Stimulated activated CD8-positive, alpha-beta memory T cell treated with anti-CD3 and anti-CD28 coated beads, Interleukin-12 subunit alpha, Interleukin-12 subunit beta, amount 100 ng/mL, for 4 hours (primary cell): ENCODE measurements around the gene PCDHA4.

Source experiments
- DNase-seq: peaks from one replicate; pipeline ENCODE4 v3.0.0-alpha.2; 2020; ENCODE audit warnings: low read depth

Gene PCDHA4

DNA sequence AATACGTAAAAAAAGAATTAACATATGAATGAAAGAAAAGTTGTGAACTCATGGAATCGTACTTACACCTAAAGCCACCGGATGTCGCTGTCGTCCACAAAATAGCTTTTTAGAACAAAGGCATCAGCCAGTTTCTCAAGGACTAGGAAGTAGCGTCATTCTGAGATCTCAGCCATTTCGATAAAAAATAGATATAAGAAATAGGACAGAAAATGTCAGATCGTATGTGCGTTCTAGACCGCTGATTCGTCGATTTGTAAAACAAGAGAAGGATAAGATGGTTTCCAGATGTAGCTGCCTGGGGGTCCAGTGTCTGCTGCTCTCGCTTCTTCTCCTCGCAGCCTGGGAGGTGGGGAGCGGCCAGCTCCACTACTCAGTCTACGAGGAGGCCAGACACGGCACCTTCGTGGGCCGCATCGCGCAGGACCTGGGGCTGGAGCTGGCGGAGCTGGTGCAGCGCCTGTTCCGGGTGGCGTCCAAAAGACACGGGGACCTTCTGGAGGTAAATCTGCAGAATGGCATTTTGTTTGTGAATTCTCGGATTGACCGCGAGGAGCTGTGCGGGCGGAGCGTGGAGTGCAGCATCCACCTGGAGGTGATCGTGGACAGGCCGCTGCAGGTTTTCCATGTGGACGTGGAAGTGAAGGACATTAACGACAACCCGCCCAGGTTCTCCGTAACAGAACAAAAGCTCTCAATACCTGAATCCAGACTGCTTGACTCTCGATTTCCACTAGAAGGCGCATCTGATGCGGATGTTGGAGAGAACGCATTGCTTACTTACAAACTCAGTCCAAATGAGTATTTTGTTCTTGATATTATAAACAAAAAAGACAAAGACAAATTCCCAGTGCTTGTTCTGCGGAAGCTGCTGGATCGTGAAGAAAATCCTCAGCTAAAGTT, 49.2 kb downstream of the PCDHA4 start, which contains the start of gene PCDHA10:
TSS of gene PCDHA10 (plus strand) at position 126 of the 903 bp plus-strand sequence. CDS start at position 278, 152 bp downstream.
- DNase-seq: no peak

GRCh38 chr5:140857177-140857986, 50.5 kb downstream of the PCDHA4 start:
- DNase-seq: no peak

DNA sequence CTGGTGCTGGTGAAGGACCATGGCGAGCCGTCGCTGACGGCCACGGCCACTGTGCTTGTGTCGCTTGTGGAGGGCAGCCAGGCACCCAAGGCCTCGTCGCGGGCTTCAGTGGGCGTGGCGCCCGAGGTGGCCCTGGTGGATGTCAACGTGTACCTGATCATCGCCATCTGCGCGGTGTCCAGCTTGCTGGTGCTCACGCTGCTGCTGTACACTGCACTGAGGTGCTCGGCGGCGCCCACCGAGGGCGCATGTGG, 51.0 kb downstream of the PCDHA4 start:
- no peak for DNase-seq

GRCh38 chr5:140862441-140863295, 55.8 kb downstream of the PCDHA4 start:
- no peak for DNase-seq
